Measurements from ENCODE around the gene TDRKH.

TDRKH gene

GRCh38 chr1:151790071-151790939 lies at the start of gene TDRKH:
TDRKH (minus strand) TSS chr1:151790500; CDS start chr1:151783022, 7,478 bp downstream.
- DNase-seq (ENCODE audit: low read depth in 2 of 3, low spot score in 2 of 3): peak; percentile 92 to 97 (median 94)

- DNase-seq (ENCODE audit: low read depth in 2 of 3, low spot score in 2 of 3): peak in 1 of 3 experiments; percentile 55
Measured at GRCh38 chr1:151839457-151840403, 49.4 kb upstream of the TDRKH start, which contains the start of gene C2CD4D. C2CD4D (minus strand) TSS chr1:151839820; CDS start chr1:151838989, 831 bp downstream.

- no peak for DNase-seq (ENCODE audit: low read depth in 2 of 3, low spot score in 2 of 3)
Measured at GRCh38 chr1:151839082-151839412, 48.7 kb upstream of the TDRKH start.

- DNase-seq (ENCODE audit: low read depth in 2 of 3, low spot score in 2 of 3): no peak
Measured at GRCh38 chr1:151838222-151839081, 48.2 kb upstream of the TDRKH start.

GRCh38 chr1:151837884-151838221 lies 47.6 kb upstream of the TDRKH start:
- DNase-seq (ENCODE audit: low read depth in 2 of 3, low spot score in 2 of 3): no peak

- DNase-seq (ENCODE audit: low read depth in 2 of 3, low spot score in 2 of 3): no peak
Measured at GRCh38 chr1:151837197-151837596, 46.9 kb upstream of the TDRKH start.

GRCh38 chr1:151835596-151835995 lies 45.3 kb upstream of the TDRKH start:
- DNase-seq (ENCODE audit: low read depth in 2 of 3, low spot score in 2 of 3): no peak

- DNase-seq (ENCODE audit: low read depth in 2 of 3, low spot score in 2 of 3): no peak
Measured at GRCh38 chr1:151834239-151834638, 43.9 kb upstream of the TDRKH start.

- no peak for DNase-seq (ENCODE audit: low read depth in 2 of 3, low spot score in 2 of 3)
Measured at GRCh38 chr1:151833172-151833900, 43.0 kb upstream of the TDRKH start.

GRCh38 chr1:151832318-151832980 lies 42.1 kb upstream of the TDRKH start:
- DNase-seq (ENCODE audit: low read depth in 2 of 3, low spot score in 2 of 3): no peak

GRCh38 chr1:151831605-151832004 lies 41.3 kb upstream of the TDRKH start, which contains the start of gene RORC:
RORC (minus strand) TSS chr1:151831802; CDS start chr1:151831764, 38 bp downstream.
- DNase-seq (ENCODE audit: low read depth in 2 of 3, low spot score in 2 of 3): no peak

- no peak for DNase-seq (ENCODE audit: low read depth in 2 of 3, low spot score in 2 of 3)
Measured at GRCh38 chr1:151831256-151831591, 40.9 kb upstream of the TDRKH start.

GRCh38 chr1:151830055-151830454 lies 39.8 kb upstream of the TDRKH start:
- DNase-seq (ENCODE audit: low read depth in 2 of 3, low spot score in 2 of 3): no peak

- DNase-seq (ENCODE audit: low read depth in 2 of 3, low spot score in 2 of 3): no peak
Measured at GRCh38 chr1:151829352-151830046, 39.2 kb upstream of the TDRKH start.

GRCh38 chr1:151828921-151829320 lies 38.6 kb upstream of the TDRKH start:
- no peak for DNase-seq (ENCODE audit: low read depth in 2 of 3, low spot score in 2 of 3)

GRCh38 chr1:151827853-151828252 lies 37.6 kb upstream of the TDRKH start:
- DNase-seq (ENCODE audit: low read depth in 2 of 3, low spot score in 2 of 3): no peak

- DNase-seq (ENCODE audit: low read depth in 2 of 3, low spot score in 2 of 3): peak in 1 of 3 experiments; percentile 26
Measured at GRCh38 chr1:151825751-151826660, 35.7 kb upstream of the TDRKH start.

GRCh38 chr1:151825204-151825603 lies 34.9 kb upstream of the TDRKH start:
- DNase-seq (ENCODE audit: low read depth in 2 of 3, low spot score in 2 of 3): no peak

Measured in activated CD8-positive, alpha-beta memory T cell treated with anti-CD3 and anti-CD28 coated beads for 48 hours (primary cell).